Astrocyte (in vitro differentiated cells and primary cell): Measurements from ENCODE around the gene DDTL. TPM values are rescaled to one million over a fixed set of nuclear protein-coding genes. Genes with fewer than 3 reads are reported as not detected.

ENCODE experiments used
- DNase-seq: peaks from one replicate; pipeline ENCODE4 v3.0.0-alpha.2; 2010; ENCODE audit warnings: low read depth
- FAIRE-seq: peaks from 2 replicates; lab custom pipeline; 2011; peaks lifted over from hg19 to GRCh38; lab: Jason Lieb, UNC
- H2AFZ ChIP-seq: 2 replicates; pipeline ENCODE4 v1.6.0; 2012; ENCODE audit warnings: low read depth, low read length, inconsistent platforms
- H3K27ac ChIP-seq: 2 replicates; pipeline ENCODE4 v1.5.1; 2011; ENCODE audit warnings: low read depth, low read length, inconsistent platforms
- H3K27me3 ChIP-seq: 2 replicates; pipeline ENCODE4 v1.6.0; 2011; ENCODE audit warnings: low read length, inconsistent platforms; ENCODE audit not compliant: insufficient read depth
- H3K36me3 ChIP-seq: 2 replicates; pipeline ENCODE4 v1.5.1; 2011; ENCODE audit warnings: low read length, inconsistent platforms; ENCODE audit not compliant: insufficient read depth
- H3K4me1 ChIP-seq: 2 replicates; pipeline ENCODE4 v1.5.1; 2011; ENCODE audit warnings: low read length, inconsistent platforms; ENCODE audit not compliant: insufficient read depth
- H3K4me2 ChIP-seq: 2 replicates; pipeline ENCODE4 v1.6.0; 2012; ENCODE audit warnings: low read length, inconsistent platforms
- H3K4me3 ChIP-seq: 2 replicates; pipeline ENCODE4 v1.5.1; 2011; ENCODE audit warnings: low read depth, mild to moderate bottlenecking, low read length, inconsistent platforms; ENCODE audit not compliant: insufficient read depth
- H3K79me2 ChIP-seq: 2 replicates; pipeline ENCODE4 v1.6.0; 2012; ENCODE audit warnings: mild to moderate bottlenecking, low read length, inconsistent platforms; ENCODE audit not compliant: insufficient read depth
- H3K9ac ChIP-seq: 2 replicates; pipeline ENCODE4 v1.6.0; 2012; ENCODE audit warnings: mild to moderate bottlenecking, low read length, inconsistent platforms
- H3K9me3 ChIP-seq: 2 replicates; pipeline ENCODE4 v1.5.1; 2012; ENCODE audit warnings: low read depth, mild to moderate bottlenecking, low read length, inconsistent platforms; ENCODE audit not compliant: insufficient read depth
- H4K20me1 ChIP-seq: 2 replicates; pipeline ENCODE4 v1.6.0; 2012; ENCODE audit warnings: low read length, inconsistent platforms; ENCODE audit not compliant: insufficient read depth
- H3K27ac Mint-ChIP-seq: one replicate; pipeline ENCODE4 v1.8.0; 2021; ENCODE audit warnings: mild to moderate bottlenecking, mixed read lengths; ENCODE audit not compliant: unreplicated experiment
- H3K27me3 Mint-ChIP-seq: one replicate; pipeline ENCODE4 v1.8.0; 2021; ENCODE audit warnings: low read depth, mixed read lengths; ENCODE audit not compliant: unreplicated experiment
- H3K36me3 Mint-ChIP-seq: one replicate; pipeline ENCODE4 v1.8.0; 2021; ENCODE audit warnings: low read depth, mixed read lengths; ENCODE audit not compliant: unreplicated experiment
- H3K4me1 Mint-ChIP-seq: one replicate; pipeline ENCODE4 v1.8.0; 2021; ENCODE audit warnings: low read depth, mixed read lengths; ENCODE audit not compliant: unreplicated experiment
- H3K4me3 Mint-ChIP-seq: one replicate; pipeline ENCODE4 v1.8.0; 2021; ENCODE audit warnings: mild to moderate bottlenecking, moderate library complexity, mixed read lengths; ENCODE audit not compliant: unreplicated experiment
- H3K9me3 Mint-ChIP-seq: one replicate; pipeline ENCODE4 v1.8.0; 2021; ENCODE audit warnings: mild to moderate bottlenecking, mixed read lengths; ENCODE audit not compliant: unreplicated experiment
- EZH2 ChIP-seq: IDR thresholded peaks from 2 replicates; pipeline ENCODE4 v1.6.1; 2012; ENCODE audit warnings: mild to moderate bottlenecking, low read length, inconsistent platforms; ENCODE audit not compliant: insufficient read depth
- total RNA-seq: library from RNA; stranded (reverse); gene quantifications from 2 replicates; pipeline ENCODE4 v1.2.1, GENCODE V29; 2021
- TF ChIP-seq, protein P1 (sequence below): IDR thresholded peaks from 2 replicates; pipeline ENCODE4 v1.5.1; 2011; ENCODE audit warnings: low read depth, mild to moderate bottlenecking, inconsistent platforms, low read length, moderate library complexity; ENCODE audit not compliant: insufficient read depth

The DDTL gene
- total RNA-seq, 1 donor from 2014 or later, result 0.75 TPM

DNA sequence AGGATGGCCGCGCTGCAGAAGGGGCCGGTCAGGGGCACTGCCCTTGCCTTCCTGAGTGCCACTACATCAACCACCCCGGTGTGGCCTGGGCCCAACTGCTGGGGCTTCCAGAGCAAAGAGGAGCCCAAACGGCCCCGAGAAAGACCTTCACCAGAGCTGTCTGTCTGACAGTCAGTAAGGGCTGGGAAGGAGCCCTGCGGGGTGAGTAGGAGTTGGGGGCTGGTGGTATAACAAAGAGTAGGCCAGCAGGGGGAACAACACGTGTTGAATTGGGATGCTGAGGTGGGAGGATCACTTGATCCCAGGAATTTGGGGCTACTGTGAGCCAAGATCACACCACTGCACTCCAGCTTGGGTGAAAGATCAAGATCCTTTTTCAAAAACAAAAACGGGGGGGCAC lies 34.6 kb downstream of the DDTL start:
- no peak overlapping the region for H3K4me3 Mint-ChIP-seq
- TF ChIP-seq, protein P1, sequence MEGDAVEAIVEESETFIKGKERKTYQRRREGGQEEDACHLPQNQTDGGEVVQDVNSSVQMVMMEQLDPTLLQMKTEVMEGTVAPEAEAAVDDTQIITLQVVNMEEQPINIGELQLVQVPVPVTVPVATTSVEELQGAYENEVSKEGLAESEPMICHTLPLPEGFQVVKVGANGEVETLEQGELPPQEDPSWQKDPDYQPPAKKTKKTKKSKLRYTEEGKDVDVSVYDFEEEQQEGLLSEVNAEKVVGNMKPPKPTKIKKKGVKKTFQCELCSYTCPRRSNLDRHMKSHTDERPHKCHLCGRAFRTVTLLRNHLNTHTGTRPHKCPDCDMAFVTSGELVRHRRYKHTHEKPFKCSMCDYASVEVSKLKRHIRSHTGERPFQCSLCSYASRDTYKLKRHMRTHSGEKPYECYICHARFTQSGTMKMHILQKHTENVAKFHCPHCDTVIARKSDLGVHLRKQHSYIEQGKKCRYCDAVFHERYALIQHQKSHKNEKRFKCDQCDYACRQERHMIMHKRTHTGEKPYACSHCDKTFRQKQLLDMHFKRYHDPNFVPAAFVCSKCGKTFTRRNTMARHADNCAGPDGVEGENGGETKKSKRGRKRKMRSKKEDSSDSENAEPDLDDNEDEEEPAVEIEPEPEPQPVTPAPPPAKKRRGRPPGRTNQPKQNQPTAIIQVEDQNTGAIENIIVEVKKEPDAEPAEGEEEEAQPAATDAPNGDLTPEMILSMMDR, result no peak
- TF ChIP-seq EZH2, result no peak
- H3K27ac ChIP-seq, result no peak overlapping the region
- H2AFZ ChIP-seq, result no peak overlapping the region
- no peaks in the 10 kb centered on the region for H3K36me3 Mint-ChIP-seq
- H4K20me1 ChIP-seq, result no peaks in the 10 kb centered on the region
- H3K36me3 ChIP-seq, result no peaks in the 10 kb centered on the region
- H3K4me1 Mint-ChIP-seq, result no peaks in the 10 kb centered on the region
- H3K4me2 ChIP-seq, result no peak overlapping the region
- H3K27ac Mint-ChIP-seq, result no peak overlapping the region
- DNase-seq (no peak), FAIRE-seq (no peak)
- H3K9me3 ChIP-seq, result no peaks in the 10 kb centered on the region
- peaks cover 22% of the 10 kb centered on the region for H3K27me3 Mint-ChIP-seq
- no peak overlapping the region for H3K9ac ChIP-seq
- H3K4me3 ChIP-seq, result no peak overlapping the region
- H3K79me2 ChIP-seq, result no peaks in the 10 kb centered on the region
- H3K9me3 Mint-ChIP-seq, result no peaks in the 10 kb centered on the region
- H3K27me3 ChIP-seq, result no peaks in the 10 kb centered on the region
- H3K4me1 ChIP-seq, result no peaks in the 10 kb centered on the region

DNA sequence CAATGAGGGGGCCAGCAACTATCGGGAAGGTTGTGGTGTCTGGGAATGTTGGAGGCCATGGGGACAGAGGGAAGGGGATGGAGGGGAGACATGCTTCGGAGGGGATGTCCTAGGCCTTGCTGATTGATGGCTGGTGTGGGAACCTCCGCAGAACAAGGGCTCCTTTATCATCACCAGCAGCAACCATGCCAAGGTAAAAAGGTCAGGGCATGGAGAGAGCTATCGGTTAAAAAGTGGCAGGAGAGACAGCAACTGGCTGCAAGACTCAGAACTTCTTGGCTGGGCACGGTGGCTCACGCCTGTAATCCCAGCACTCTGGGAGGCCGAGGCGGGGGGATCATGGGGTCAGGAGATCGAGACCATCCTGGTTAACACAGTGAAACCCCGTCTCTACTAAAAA lies 35.6 kb downstream of the DDTL start:
- H4K20me1 ChIP-seq, result no peaks in the 10 kb centered on the region
- no peak overlapping the region for H3K27ac Mint-ChIP-seq
- no peaks in the 10 kb centered on the region for H3K9me3 Mint-ChIP-seq
- H2AFZ ChIP-seq, result no peak overlapping the region
- DNase-seq (no peak), FAIRE-seq (no peak)
- H3K36me3 ChIP-seq, result no peaks in the 10 kb centered on the region
- H3K36me3 Mint-ChIP-seq, result no peaks in the 10 kb centered on the region
- H3K4me3 Mint-ChIP-seq, result no peak overlapping the region
- no peaks in the 10 kb centered on the region for H3K4me1 Mint-ChIP-seq
- H3K27me3 ChIP-seq, result no peaks in the 10 kb centered on the region
- H3K4me1 ChIP-seq, result no peaks in the 10 kb centered on the region
- no peaks in the 10 kb centered on the region for H3K9me3 ChIP-seq
- no peak overlapping the region for H3K4me2 ChIP-seq
- H3K27me3 Mint-ChIP-seq, result peaks cover 28% of the 10 kb centered on the region
- no peaks in the 10 kb centered on the region for H3K79me2 ChIP-seq
- no peak for TF ChIP-seq EZH2
- TF ChIP-seq, protein P1, result no peak
- H3K27ac ChIP-seq, result no peak overlapping the region
- no peak overlapping the region for H3K4me3 ChIP-seq
- H3K9ac ChIP-seq, result no peak overlapping the region

DNA sequence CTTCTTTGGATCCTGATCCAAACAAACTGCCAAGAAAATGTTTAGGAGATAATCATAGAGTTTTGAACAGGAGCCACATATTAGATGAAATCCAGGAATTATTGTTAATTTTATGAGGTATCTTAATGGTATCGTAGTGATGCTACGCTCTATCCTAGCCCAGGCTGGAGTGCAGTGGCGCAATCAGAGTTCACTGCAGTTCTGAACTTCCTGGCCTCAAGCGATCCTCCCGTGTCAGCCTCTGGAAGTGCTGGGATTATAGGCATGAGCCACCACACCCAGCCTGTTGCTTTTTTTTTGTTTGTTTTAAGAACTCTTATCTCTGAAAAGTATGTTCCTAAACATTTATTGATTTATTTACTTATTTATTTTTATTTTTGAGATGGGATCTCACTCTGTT lies 36.2 kb downstream of the DDTL start:
- H3K4me1 ChIP-seq, result no peaks in the 10 kb centered on the region
- Mint-ChIP-seq H3K4me3 (no peak overlapping the region), H3K27ac (no peak overlapping the region), H3K27me3 (peaks cover 28% of the 10 kb centered on the region), H3K9me3 (no peaks in the 10 kb centered on the region), H3K4me1 (no peaks in the 10 kb centered on the region), H3K36me3 (no peaks in the 10 kb centered on the region)
- DNase-seq (no peak), FAIRE-seq (no peak)
- no peaks in the 10 kb centered on the region for H3K27me3 ChIP-seq
- H3K4me3 ChIP-seq, result no peak overlapping the region
- H3K27ac ChIP-seq, result no peak overlapping the region
- TF ChIP-seq EZH2, result no peak
- TF ChIP-seq, protein P1, result no peak
- no peak overlapping the region for H3K4me2 ChIP-seq
- H3K9ac ChIP-seq, result no peak overlapping the region
- H4K20me1 ChIP-seq, result no peaks in the 10 kb centered on the region
- no peaks in the 10 kb centered on the region for H3K9me3 ChIP-seq
- H3K36me3 ChIP-seq, result no peaks in the 10 kb centered on the region
- no peaks in the 10 kb centered on the region for H3K79me2 ChIP-seq
- no peak overlapping the region for H2AFZ ChIP-seq
